GM15510 (cell line): ENCODE data around the gene MEIOSIN.

ENCODE experiments used
- POLR2A ChIP-seq: IDR thresholded peaks from 3 replicates; pipeline ENCODE4 v1.6.1; 2011; ENCODE audit warnings: borderline replicate concordance; ENCODE audit not compliant: insufficient read length; ENCODE audit errors: extremely low read depth

Gene MEIOSIN

GRCh38 chr19:45713141-45713540 is 20.1 kb upstream of the MEIOSIN start:
- TF ChIP-seq POLR2A, result no peak

GRCh38 chr19:45715139-45715538 is 18.1 kb upstream of the MEIOSIN start:
- TF ChIP-seq POLR2A, result no peak

GRCh38 chr19:45716359-45717130 is 16.7 kb upstream of the MEIOSIN start:
- no peak for TF ChIP-seq POLR2A

- peak; percentile 41 for TF ChIP-seq POLR2A
Observed at GRCh38 chr19:45717131-45717982, 15.9 kb upstream of the MEIOSIN start.

- no peak for TF ChIP-seq POLR2A
Observed at GRCh38 chr19:45717983-45718650, 15.1 kb upstream of the MEIOSIN start.

GRCh38 chr19:45729800-45730290 is 3.4 kb upstream of the MEIOSIN start:
- TF ChIP-seq POLR2A, result no peak

GRCh38 chr19:45730368-45731288 is 2.6 kb upstream of the MEIOSIN start, which contains the start of gene FBXO46:
Gene FBXO46 (minus strand): TSS chr19:45730896. CDS start chr19:45713495, 17,401 bp downstream.
- TF ChIP-seq POLR2A, result peak; percentile 75

- no peak for TF ChIP-seq POLR2A
Observed at GRCh38 chr19:45739498-45740439, 6.5 kb downstream of the MEIOSIN start.

- no peak for TF ChIP-seq POLR2A
Observed at GRCh38 chr19:45742969-45743368, 9.7 kb downstream of the MEIOSIN start.

GRCh38 chr19:45745606-45746005 is 12.4 kb downstream of the MEIOSIN start:
- TF ChIP-seq POLR2A, result no peak

- TF ChIP-seq POLR2A, result no peak
Observed at GRCh38 chr19:45746866-45747265, 13.6 kb downstream of the MEIOSIN start.

- no peak for TF ChIP-seq POLR2A
Observed at GRCh38 chr19:45747513-45747912, 14.3 kb downstream of the MEIOSIN start.

- no peak for TF ChIP-seq POLR2A
Observed at GRCh38 chr19:45752639-45753038, 19.4 kb downstream of the MEIOSIN start.
